ENCODE data around the gene IVD. TPM values are rescaled to one million over a fixed set of nuclear protein-coding genes. Genes with fewer than 3 reads are reported as not detected.

The IVD gene
- total and polyA plus RNA-seq, 2 of the 8 experiments (the other 6 are each of a cell fraction or from before 2014, with no cell fraction given) = 55.2 to 78.8 TPM

- TF ChIP-seq CTCF (IDR thresholded peaks at IDR 0.05; ENCODE audit: control extremely low read depth in 1 of 3, insufficient read depth in 1 of 3, low read depth in 1 of 3, low read length in 3 of 3) = peak in 1 of 3 experiments; percentile 14; a peak in 1 of 4 replicates
- TF ChIP-seq KDM5A (IDR thresholded peaks at IDR 0.05; ENCODE audit: low read length) = no peak
- no peak for TF ChIP-seq HDAC6 (IDR thresholded peaks at IDR 0.05; ENCODE audit: low read depth, low read length)
- no peak for TF ChIP-seq JUN (IDR thresholded peaks at IDR 0.05; ENCODE audit: low read depth, low read length)
- no peak for TF ChIP-seq KDM4A (IDR thresholded peaks at IDR 0.05; ENCODE audit: low read depth, low read length, severe bottlenecking)
- TF ChIP-seq RNF2 (IDR thresholded peaks at IDR 0.05; ENCODE audit: borderline replicate concordance, low read depth, low read length, missing control alignments, poor library complexity, severe bottlenecking) = no peak
- no peak for TF ChIP-seq CHD1 (IDR thresholded peaks at IDR 0.05; ENCODE audit: low read depth, low read length)
- no peak for TF ChIP-seq EZH2 (IDR thresholded peaks at IDR 0.05; ENCODE audit: low read depth, low read length, severe bottlenecking)
- no peak for TF ChIP-seq TCF12 (IDR thresholded peaks at IDR 0.05; ENCODE audit: low read depth, low read length)
- no peak for TF ChIP-seq CEBPB (IDR thresholded peaks at IDR 0.05; ENCODE audit: low read depth, low read length)
- no peak for TF ChIP-seq NANOG (IDR thresholded peaks at IDR 0.05; ENCODE audit: insufficient read depth, low read depth, low read length, poor library complexity, severe bottlenecking)
- no peak for TF ChIP-seq GTF2F1 (IDR thresholded peaks at IDR 0.05; ENCODE audit: borderline replicate concordance, low read depth, low read length)
Observed at GRCh38 chr15:40436892-40437751, 31.5 kb downstream of the IVD start (continued).
